Thyroid gland (tissue), 4 donors: Measurements from ENCODE around the gene ACSS3. TPM values are rescaled to one million over a fixed set of nuclear protein-coding genes. Genes with fewer than 3 reads are reported as not detected.
A peak's percentile ranks its signal among the peaks of the same experiment; 100 is the strongest.

ENCODE experiments used
- DNase-seq, 2 donors: peaks; one replicate each; pipeline ENCODE4 v3.0.0-alpha.2; 2019
- H3K27ac ChIP-seq, 3 donors: fragments of 200-600 bp; sonication (generic); 1 replicate in 2 of 3; 2 replicates in 1 of 3; pipeline ENCODE4 v1.5.1; 2016 to 2019; ENCODE audit warnings: mild to moderate bottlenecking in 1 of 3, moderate library complexity in 1 of 3
- H3K27me3 ChIP-seq: fragments of 200-600 bp; sonication (generic); one replicate; pipeline ENCODE4 v1.5.1; 2019
- H3K36me3 ChIP-seq, 2 donors: fragments of 200-600 bp; sonication (generic); one replicate each; pipeline ENCODE4 v1.5.1; 2016 to 2019
- H3K4me1 ChIP-seq, 2 donors: fragments of 200-600 bp; sonication (generic); one replicate each; pipeline ENCODE4 v1.5.1; 2017 to 2019
- H3K4me3 ChIP-seq, 3 donors: fragments of 200-600 bp; sonication (generic); replicated peaks in 1 of 3; 1 replicate in 2 of 3; 2 replicates in 1 of 3; pipeline ENCODE4 v1.5.1; 2016; ENCODE audit warnings: mild to moderate bottlenecking in 1 of 3
- H3K9me3 ChIP-seq: fragments of 200-600 bp; sonication (generic); one replicate; pipeline ENCODE4 v1.5.1; 2017
- CTCF ChIP-seq, 6 experiments: fragments of 200-600 bp in 3 of 6; fragments of 450-650 bp in 3 of 6; sonication (generic) in 3 of 6; IDR thresholded peaks; one replicate each; pipeline ENCODE4 v1.5.1; 2016 to 2019; ENCODE audit warnings: antibody characterized with exemption in 6 of 6, mild to moderate bottlenecking in 2 of 6, inconsistent platforms in 1 of 6, moderate library complexity in 1 of 6
- POLR2A ChIP-seq, 2 donors: fragments of 450-650 bp; IDR thresholded peaks; one replicate each; pipeline ENCODE4 v1.6.1; 2017; ENCODE audit warnings: antibody characterized with exemption in 2 of 2, mild to moderate bottlenecking in 2 of 2, moderate library complexity in 1 of 2
- WGBS, 2 donors: methylation state at CpG; one replicate each; pipeline ENCODE4 v1.1.5; 2017; 5-methylcytosine and 5-hydroxymethylcytosine counted together
- intact Hi-C: fragments of 100-400 bp; cut with DNase I; formaldehyde crosslinking; loops from one replicate; pipeline ENCODE4 v1.15.1; 2023
- total RNA-seq, 4 donors: library from RNA; depleted of rRNA; stranded (reverse); fragments of >200 nt; gene quantifications; one replicate each; pipeline ENCODE4 v1.2.3, GENCODE V29; 2016

ACSS3 gene
- total RNA-seq, 4 donors from 2014 or later: 32.5 to 63.8 (median 41.0) TPM

GRCh38 chr12:81070846-81071245 is 7.0 kb upstream of the ACSS3 start:
- Histone ChIP-seq H3K4me3 (no peak overlapping the region), H3K4me1 (no peaks in the 10 kb centered on the region), H3K27ac (no peak overlapping the region), H3K27me3 (no peaks in the 10 kb centered on the region), H3K36me3 (no peaks in the 10 kb centered on the region), H3K9me3 (no peaks in the 10 kb centered on the region)
- intact Hi-C loops: no loop called here
- TF ChIP-seq POLR2A (IDR thresholded peaks at IDR 0.05) (no peak), CTCF (IDR thresholded peaks at IDR 0.05) (no peak)
- DNase-seq: no peak

- no peak overlapping the region for H3K27ac ChIP-seq
- H3K9me3 ChIP-seq: no peaks in the 10 kb centered on the region
- DNase-seq: no peak
- TF ChIP-seq CTCF (IDR thresholded peaks at IDR 0.05): no peak
- no peak for TF ChIP-seq POLR2A (IDR thresholded peaks at IDR 0.05)
- H3K4me3 ChIP-seq: no peak overlapping the region
- intact Hi-C loops: no loop called here
- no peaks in the 10 kb centered on the region for H3K36me3 ChIP-seq
- peaks cover 8 to 10% of the 10 kb centered on the region in 2 donors for H3K4me1 ChIP-seq
- no peaks in the 10 kb centered on the region for H3K27me3 ChIP-seq
- 65 to 77% methylated on average over 3 of the region's 3 CpGs for WGBS, 2 donors
Observed at GRCh38 chr12:81075539-81075938, 2.3 kb upstream of the ACSS3 start.

GRCh38 chr12:81077329-81077685 is 572 bp upstream of the ACSS3 start:
- peak; percentile 59 to 65 for DNase-seq
- Histone ChIP-seq H3K9me3 (no peaks in the 10 kb centered on the region), H3K36me3 (no peaks in the 10 kb centered on the region), H3K27me3 (no peaks in the 10 kb centered on the region), H3K4me1 (peaks cover 8 to 10% of the 10 kb centered on the region in 2 donors), H3K27ac (peak overlapping the region; percentile 64 to 84 (median 67)), H3K4me3 (peak overlapping the region in 2 of 3 donors; percentile 61 to 90)
- intact Hi-C loops: no loop called here
- TF ChIP-seq CTCF (IDR thresholded peaks at IDR 0.05) (no peak), POLR2A (IDR thresholded peaks at IDR 0.05) (no peak)
- 11 to 12% methylated on average over 6 of the region's 6 CpGs for WGBS, 2 donors

GRCh38 chr12:81078469-81079196 is 754 bp downstream of the ACSS3 start:
- intact Hi-C loops: no loop called here

More at GRCh38 chr12:81078469-81079196, 754 bp downstream of the ACSS3 start:
- H3K36me3 ChIP-seq: no peaks in the 10 kb centered on the region
- peak overlapping the region; percentile 64 to 84 (median 67) for H3K27ac ChIP-seq
- no peaks in the 10 kb centered on the region for H3K27me3 ChIP-seq
- peak overlapping the region; percentile 7 to 90 (median 61) for H3K4me3 ChIP-seq
- 15 to 23% methylated on average over 10 of the region's 10 CpGs for WGBS, 2 donors
- peaks cover 8 to 10% of the 10 kb centered on the region in 2 donors for H3K4me1 ChIP-seq
- DNase-seq: peak; percentile 15 to 26
- no peaks in the 10 kb centered on the region for H3K9me3 ChIP-seq
- TF ChIP-seq CTCF (IDR thresholded peaks at IDR 0.05) (no peak), POLR2A (IDR thresholded peaks at IDR 0.05) (no peak)
